Neural cell (in vitro differentiated cells): ENCODE results near the gene MICB. TPM values are rescaled to one million over a fixed set of nuclear protein-coding genes. Genes with fewer than 3 reads are reported as not detected.

Experiments used
- H2AFZ ChIP-seq: fragments of 200-600, 300-800 bp; sonication (generic), shearing (Covaris generic); 2 replicates; pipeline ENCODE4 v1.6.0; 2014; ENCODE audit warnings: low read depth, mild to moderate bottlenecking, antibody characterized with exemption, low read length, moderate library complexity
- H3F3A ChIP-seq: fragments of 200-600 bp; shearing (Covaris generic); 2 replicates; pipeline ENCODE4 v1.6.1; 2016; ENCODE audit warnings: mild to moderate bottlenecking, moderate library complexity, mixed read lengths, antibody characterized with exemption, low read length; ENCODE audit not compliant: insufficient read depth, poor library complexity, severe bottlenecking
- H3K27ac ChIP-seq: fragments of 200-600, 300-800 bp; sonication (generic), shearing (Covaris generic); 2 replicates; pipeline ENCODE4 v1.5.1; 2014; ENCODE audit warnings: mild to moderate bottlenecking, low read length, moderate library complexity
- H3K27me3 ChIP-seq: fragments of 300-800, 200-600 bp; sonication (generic), shearing (Covaris generic); 2 replicates; pipeline ENCODE4 v1.6.0; 2014; ENCODE audit warnings: mild to moderate bottlenecking, low read depth, low read length, moderate library complexity; ENCODE audit not compliant: insufficient read depth
- H3K36me3 ChIP-seq: fragments of 300-800, 200-600 bp; sonication (generic), shearing (Covaris generic); 2 replicates; pipeline ENCODE4 v1.5.1; 2014; ENCODE audit warnings: mild to moderate bottlenecking, antibody characterized with exemption, low read length, moderate library complexity; ENCODE audit not compliant: insufficient read depth
- H3K4me2 ChIP-seq: fragments of 300-800, 200-600 bp; sonication (generic), shearing (Covaris generic); 2 replicates; pipeline ENCODE4 v1.6.0; 2014; ENCODE audit warnings: mild to moderate bottlenecking, low read length
- H3K4me3 ChIP-seq: fragments of 300-800, 200-600 bp; sonication (generic), shearing (Covaris generic); 2 replicates; pipeline ENCODE4 v1.5.1; 2014; ENCODE audit warnings: mild to moderate bottlenecking, low read length, moderate library complexity
- H3K79me2 ChIP-seq: fragments of 200-600 bp; shearing (Covaris generic); replicated peaks from 2 replicates; pipeline ENCODE4 v1.6.0; 2014; ENCODE audit warnings: mild to moderate bottlenecking, low read length, moderate library complexity; ENCODE audit not compliant: insufficient read depth
- H3K9ac ChIP-seq: fragments of 300-800, 200-600 bp; sonication (generic), shearing (Covaris generic); 2 replicates; pipeline ENCODE4 v1.6.1; 2016; ENCODE audit warnings: mild to moderate bottlenecking, low read length, mixed read lengths
- H3K9me2 ChIP-seq: fragments of 200-600 bp; shearing (Covaris generic); 2 replicates; pipeline ENCODE4 v1.6.1; 2016; ENCODE audit warnings: mild to moderate bottlenecking, low read length, mixed read lengths; ENCODE audit not compliant: insufficient read depth
- H3K9me3 ChIP-seq: fragments of 200-600, 300-800 bp; sonication (generic), shearing (Covaris generic); 2 replicates; pipeline ENCODE4 v1.6.1; 2016; ENCODE audit warnings: mild to moderate bottlenecking, mixed run types, low read length, moderate library complexity, mixed read lengths
- H4K20me1 ChIP-seq: fragments of 200-600 bp; shearing (Covaris generic); 2 replicates; pipeline ENCODE4 v1.6.1; 2016; ENCODE audit warnings: mild to moderate bottlenecking, mixed run types; ENCODE audit not compliant: insufficient read depth
- CTCF ChIP-seq: fragments of 450-650 bp; IDR thresholded peaks from 2 replicates; pipeline ENCODE4 v1.5.1; 2014; ENCODE audit warnings: antibody characterized with exemption, mild to moderate bottlenecking, moderate library complexity; ENCODE audit not compliant: poor library complexity, severe bottlenecking
- EP300 ChIP-seq: fragments of 450-650 bp; conservative IDR thresholded peaks from 2 replicates; pipeline ENCODE4 v1.6.1; 2014; ENCODE audit warnings: antibody characterized with exemption, mild to moderate bottlenecking, moderate library complexity; ENCODE audit not compliant: poor library complexity, severe bottlenecking
- EZH2 ChIP-seq: fragments of 200-600, 300-800 bp; shearing (Covaris generic), sonication (generic); IDR thresholded peaks from 2 replicates; pipeline ENCODE4 v1.6.1; 2014; ENCODE audit warnings: antibody characterized with exemption, low read length, borderline replicate concordance, mild to moderate bottlenecking; ENCODE audit not compliant: insufficient read depth, poor library complexity, severe bottlenecking
- MXI1 ChIP-seq: fragments of 450-650 bp; conservative IDR thresholded peaks from 2 replicates; pipeline ENCODE4 v1.6.1; 2014; ENCODE audit warnings: antibody characterized with exemption, mild to moderate bottlenecking; ENCODE audit not compliant: poor library complexity, severe bottlenecking
- POLR2AphosphoS5 ChIP-seq: IDR thresholded peaks from 2 replicates; pipeline ENCODE4 v1.6.1; 2012
- RAD21 ChIP-seq: fragments of 450-650 bp; conservative IDR thresholded peaks from 2 replicates; pipeline ENCODE4 v1.6.1; 2014; ENCODE audit warnings: antibody characterized with exemption, mild to moderate bottlenecking, moderate library complexity
- REST ChIP-seq: IDR thresholded peaks from 2 replicates; pipeline ENCODE4 v1.6.1; 2012; ENCODE audit warnings: borderline replicate concordance
- SMC3 ChIP-seq: fragments of 450-650 bp; conservative IDR thresholded peaks from 2 replicates; pipeline ENCODE4 v1.6.1; 2014; ENCODE audit warnings: antibody characterized with exemption, mild to moderate bottlenecking, moderate library complexity; ENCODE audit not compliant: poor library complexity
- TAF1 ChIP-seq: IDR thresholded peaks from 2 replicates; pipeline ENCODE4 v1.6.1; 2012; ENCODE audit warnings: low read depth
- polyA plus RNA-seq: library from polyadenylated mRNA; depleted of rRNA; stranded (reverse); fragments of >200 nt; gene quantifications from 2 replicates; pipeline ENCODE4 v1.2.3, GENCODE V29; 2014

The MICB gene
- polyA plus RNA-seq, 1 donor from 2014 or later: not detected

GRCh38 chr6:31460361-31461025 lies 37.5 kb upstream of the MICB start:
- H3K79me2 ChIP-seq: no peaks in the 10 kb centered on the region
- no peaks in the 10 kb centered on the region for H3K9me2 ChIP-seq
- H3K9ac ChIP-seq: no peak overlapping the region
- H4K20me1 ChIP-seq: no peaks in the 10 kb centered on the region
- no peak for TF ChIP-seq EP300
- no peak for TF ChIP-seq REST
- TF ChIP-seq TAF1: no peak
- H3K27ac ChIP-seq: no peak overlapping the region
- no peaks in the 10 kb centered on the region for H3K36me3 ChIP-seq
- H3F3A ChIP-seq: no peaks in the 10 kb centered on the region
- H3K4me3 ChIP-seq: no peak overlapping the region
- H3K4me2 ChIP-seq: no peak overlapping the region
- H2AFZ ChIP-seq: no peak overlapping the region
- H3K9me3 ChIP-seq: peaks cover 3% of the 10 kb centered on the region
- H3K27me3 ChIP-seq: no peaks in the 10 kb centered on the region

GRCh38 chr6:31462026-31462963 lies 35.6 kb upstream of the MICB start:
- Histone ChIP-seq H3F3A (no peaks in the 10 kb centered on the region), H3K27me3 (no peaks in the 10 kb centered on the region), H3K36me3 (no peaks in the 10 kb centered on the region), H3K9me2 (no peaks in the 10 kb centered on the region), H3K9ac (no peak overlapping the region), H3K27ac (no peak overlapping the region), H3K4me2 (no peak overlapping the region), H3K9me3 (peaks cover 3% of the 10 kb centered on the region), H3K4me3 (peak overlapping the region; percentile 57), H4K20me1 (no peaks in the 10 kb centered on the region), H3K79me2 (no peaks in the 10 kb centered on the region), H2AFZ (no peak overlapping the region)
- TF ChIP-seq EZH2 (no peak), RAD21 (no peak), REST (no peak), POLR2AphosphoS5 (no peak), MXI1 (no peak), TAF1 (no peak), EP300 (no peak), CTCF (no peak), SMC3 (no peak)
